Liver (tissue), 3 donors: Measurements from ENCODE around the gene TSN.
"Not testable (repeated sequence)": the region's sequence is repeated elsewhere in the genome, so short reads cannot be mapped to it uniquely, and the experiment has no call there.

ENCODE experiments used
- CTCF ChIP-seq: fragments of 150-350 bp; IDR thresholded peaks from 2 replicates; pipeline ENCODE4 v1.5.1; 2017; ENCODE audit warnings: improper control_type of control experiment, low read depth, low read length; ENCODE audit not compliant: missing input control
- NR2F2 ChIP-seq: IDR thresholded peaks from 2 replicates; pipeline ENCODE4 v1.6.1; 2016; ENCODE audit warnings: antibody characterized with exemption
- REST ChIP-seq: IDR thresholded peaks from 2 replicates; pipeline ENCODE4 v1.6.1; 2016; ENCODE audit warnings: antibody characterized with exemption, mild to moderate bottlenecking
- donor health status: healthy.
- donor health status: healthy.

GRCh38 chr2:121711481-121711880 lies 44.0 kb upstream of the TSN start:
- TF ChIP-seq CTCF, REST, NR2F2: not testable (repeated sequence)
